Measurements from ENCODE around the gene CC2D2A. TPM values are rescaled to one million over a fixed set of nuclear protein-coding genes. Genes with fewer than 3 reads are reported as not detected.

CC2D2A gene
- total and polyA plus RNA-seq, 10 donors = 2.6 to 16.6 (median 6.9) TPM

DNA sequence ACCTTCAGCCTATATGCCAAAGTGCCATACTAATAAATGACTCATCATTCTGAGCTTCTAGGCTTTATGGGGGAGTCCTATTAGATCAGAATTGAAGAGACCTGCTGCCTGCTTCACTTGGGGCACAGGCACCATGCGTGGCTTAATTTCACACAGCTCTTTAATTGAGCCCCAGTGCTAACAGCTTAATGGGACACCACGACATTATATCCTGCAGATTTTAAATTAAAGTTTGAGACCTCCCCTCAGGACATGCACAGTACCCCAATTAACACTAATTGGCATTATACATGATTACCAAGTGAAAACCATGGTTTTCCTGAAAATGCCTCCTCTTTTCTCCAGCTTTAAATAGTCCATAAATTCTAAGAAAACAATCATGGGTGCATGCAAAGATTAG lies 35.0 kb upstream of the CC2D2A start:
- no peaks in the 10 kb centered on the region for H3K27me3 ChIP-seq (replicated peaks in 1 of 7)
- H3K9me3 ChIP-seq = no peaks in the 10 kb centered on the region
- intact Hi-C loops (cut with DNase I; ENCODE audit: low total_unique reads) = no loop called here
- TF ChIP-seq POLR2A (IDR thresholded peaks at IDR 0.05) (no peak), POLR2AphosphoS5 (IDR thresholded peaks at IDR 0.05) (no peak)
- TF ChIP-seq, protein P1, sequence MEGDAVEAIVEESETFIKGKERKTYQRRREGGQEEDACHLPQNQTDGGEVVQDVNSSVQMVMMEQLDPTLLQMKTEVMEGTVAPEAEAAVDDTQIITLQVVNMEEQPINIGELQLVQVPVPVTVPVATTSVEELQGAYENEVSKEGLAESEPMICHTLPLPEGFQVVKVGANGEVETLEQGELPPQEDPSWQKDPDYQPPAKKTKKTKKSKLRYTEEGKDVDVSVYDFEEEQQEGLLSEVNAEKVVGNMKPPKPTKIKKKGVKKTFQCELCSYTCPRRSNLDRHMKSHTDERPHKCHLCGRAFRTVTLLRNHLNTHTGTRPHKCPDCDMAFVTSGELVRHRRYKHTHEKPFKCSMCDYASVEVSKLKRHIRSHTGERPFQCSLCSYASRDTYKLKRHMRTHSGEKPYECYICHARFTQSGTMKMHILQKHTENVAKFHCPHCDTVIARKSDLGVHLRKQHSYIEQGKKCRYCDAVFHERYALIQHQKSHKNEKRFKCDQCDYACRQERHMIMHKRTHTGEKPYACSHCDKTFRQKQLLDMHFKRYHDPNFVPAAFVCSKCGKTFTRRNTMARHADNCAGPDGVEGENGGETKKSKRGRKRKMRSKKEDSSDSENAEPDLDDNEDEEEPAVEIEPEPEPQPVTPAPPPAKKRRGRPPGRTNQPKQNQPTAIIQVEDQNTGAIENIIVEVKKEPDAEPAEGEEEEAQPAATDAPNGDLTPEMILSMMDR (IDR thresholded peaks at IDR 0.05 in 8 of 11, conservative IDR thresholded peaks at IDR 0.05 in 3 of 11) = no peak
- H3K27ac ChIP-seq = no peak overlapping the region
- H3K36me3 ChIP-seq = no peaks in the 10 kb centered on the region
- H3K4me3 ChIP-seq = no peak overlapping the region
- 83 to 95% (median 93%) methylated on average over 2 of the region's 2 CpGs for WGBS, 5 donors
- no peak for DNase-seq
- H3K4me1 ChIP-seq = peaks cover 0 to 10% (median 2%) of the 10 kb centered on the region in 6 donors

DNA sequence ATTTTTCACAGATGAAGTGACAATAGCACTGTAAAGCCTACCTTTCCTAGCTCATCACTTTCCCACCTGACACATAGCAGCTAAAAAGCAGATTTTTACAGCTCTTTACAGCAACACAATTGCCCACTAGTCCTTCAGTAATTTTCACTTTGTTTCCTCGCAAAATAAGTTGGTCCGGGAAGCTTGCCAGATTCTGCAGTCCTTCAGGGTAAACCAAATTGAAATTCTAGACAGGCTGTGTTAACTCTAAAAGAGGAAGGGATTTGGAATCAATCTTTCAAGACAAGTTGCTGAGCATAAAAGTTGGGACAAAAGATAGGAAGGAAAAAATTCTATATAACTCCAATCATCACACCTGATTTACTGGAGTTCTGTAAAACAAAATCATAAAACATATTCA lies 33.2 kb upstream of the CC2D2A start:
- Histone ChIP-seq H3K36me3 (no peaks in the 10 kb centered on the region), H3K4me1 (peaks cover 0 to 10% (median 2%) of the 10 kb centered on the region in 6 donors), H3K4me3 (no peak overlapping the region), H3K9me3 (no peaks in the 10 kb centered on the region), H3K27ac (no peak overlapping the region), H3K27me3 (replicated peaks in 1 of 7) (no peaks in the 10 kb centered on the region)
- intact Hi-C loops (cut with DNase I; ENCODE audit: low total_unique reads) = no loop called here
- WGBS, 5 donors = 14 to 29% (median 20%) methylated on average over 2 of the region's 2 CpGs
- DNase-seq = no peak
- TF ChIP-seq POLR2AphosphoS5 (IDR thresholded peaks at IDR 0.05) = no peak
- no peak for TF ChIP-seq POLR2A (IDR thresholded peaks at IDR 0.05)
- TF ChIP-seq, protein P1 (IDR thresholded peaks at IDR 0.05 in 8 of 11, conservative IDR thresholded peaks at IDR 0.05 in 3 of 11) = no peak

DNA sequence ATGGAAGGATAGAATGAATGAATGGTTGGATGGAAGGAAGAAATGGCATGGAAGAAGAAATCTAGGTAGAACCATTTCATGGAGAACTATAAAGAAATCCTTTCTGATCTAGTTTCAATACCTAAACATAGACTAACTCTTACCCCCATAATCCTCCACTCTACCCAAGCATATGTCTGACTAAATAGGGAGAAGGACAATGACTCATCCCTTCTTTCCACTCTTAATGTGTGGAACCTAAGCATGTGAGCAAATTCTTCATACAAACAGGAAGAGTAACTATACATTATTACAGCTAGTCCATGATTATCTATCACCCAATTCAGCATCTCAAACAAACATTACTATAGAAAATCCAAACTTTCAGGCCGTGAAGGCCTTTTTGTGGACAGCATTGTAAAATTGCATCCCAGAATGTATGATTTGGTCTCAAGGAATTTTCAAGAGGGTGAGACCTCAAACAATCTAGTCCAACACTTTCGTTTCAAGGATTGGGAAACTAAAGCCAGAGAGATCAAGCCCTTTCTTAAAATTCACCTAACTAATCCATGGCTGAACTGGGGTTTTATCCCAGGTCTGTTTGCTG lies 30.6 kb upstream of the CC2D2A start:
- Histone ChIP-seq H3K27ac (no peak overlapping the region), H3K4me1 (peaks cover 0 to 10% (median 2%) of the 10 kb centered on the region in 6 donors), H3K36me3 (peaks cover 0 to 6% (median 0%) of the 10 kb centered on the region in 6 donors), H3K4me3 (no peak overlapping the region), H3K9me3 (no peaks in the 10 kb centered on the region), H3K27me3 (replicated peaks in 1 of 7) (no peaks in the 10 kb centered on the region)
- WGBS, 5 donors = 73 to 94% (median 80%) methylated on average over 2 of the region's 2 CpGs
- TF ChIP-seq POLR2A (IDR thresholded peaks at IDR 0.05) (no peak), POLR2AphosphoS5 (IDR thresholded peaks at IDR 0.05) (no peak)
- TF ChIP-seq, protein P1 (IDR thresholded peaks at IDR 0.05 in 8 of 11, conservative IDR thresholded peaks at IDR 0.05 in 3 of 11) = no peak
- DNase-seq = no peak
- intact Hi-C loops (cut with DNase I; ENCODE audit: low total_unique reads) = no loop called here

DNA sequence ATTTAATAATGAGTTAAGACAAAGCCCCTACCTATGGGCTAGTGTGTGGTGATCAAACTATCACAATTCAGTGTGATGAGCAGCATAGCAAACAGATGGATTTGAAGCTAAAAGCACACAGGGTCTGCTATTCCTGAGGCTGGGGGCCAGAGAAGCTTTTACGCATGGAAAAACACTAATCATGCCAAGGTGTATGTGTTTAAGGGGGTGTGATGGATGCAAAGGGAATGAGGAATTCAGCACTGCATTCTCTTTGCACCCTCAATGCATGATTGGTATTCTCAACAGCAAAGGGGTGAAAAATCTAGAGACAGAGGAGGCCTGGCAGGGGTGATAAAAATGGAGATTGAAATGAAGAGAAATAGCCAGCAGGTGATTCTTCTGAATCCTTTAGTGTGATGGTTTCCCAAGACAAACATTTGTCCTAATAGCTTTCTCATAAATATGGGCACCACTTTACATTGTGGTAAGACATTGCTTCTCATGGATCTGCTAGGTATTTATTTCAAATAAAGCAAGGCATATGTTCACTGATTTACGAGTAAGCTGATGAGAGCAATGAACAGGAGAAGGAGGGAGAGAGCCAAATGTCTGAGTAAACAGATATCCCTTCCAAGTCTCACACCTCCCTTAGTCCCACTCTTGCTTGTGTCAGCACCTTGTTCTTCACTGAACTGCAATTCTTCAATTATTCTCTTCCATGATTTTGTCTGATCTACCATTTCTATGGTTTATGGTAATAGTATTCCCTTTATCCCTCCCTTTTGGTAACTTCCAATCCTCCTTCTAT lies 26.1 kb upstream of the CC2D2A start:
- Histone ChIP-seq H3K36me3 (peaks cover 0 to 6% (median 0%) of the 10 kb centered on the region in 6 donors), H3K4me1 (no peaks in the 10 kb centered on the region), H3K27ac (no peak overlapping the region), H3K9me3 (no peaks in the 10 kb centered on the region), H3K27me3 (replicated peaks in 1 of 7) (no peaks in the 10 kb centered on the region), H3K4me3 (no peak overlapping the region)
- TF ChIP-seq, protein P1 (IDR thresholded peaks at IDR 0.05 in 8 of 11, conservative IDR thresholded peaks at IDR 0.05 in 3 of 11) = no peak
- TF ChIP-seq POLR2AphosphoS5 (IDR thresholded peaks at IDR 0.05) (no peak), POLR2A (IDR thresholded peaks at IDR 0.05) (no peak)
- DNase-seq = no peak
- intact Hi-C loops (cut with DNase I; ENCODE audit: low total_unique reads) = no loop called here
- WGBS, 5 donors = 91 to 99% (median 95%) methylated on average over 2 of the region's 2 CpGs
